ENCODE measurements around the gene GRK5. TPM values are rescaled to one million over a fixed set of nuclear protein-coding genes. Genes with fewer than 3 reads are reported as not detected.

The GRK5 gene
- total RNA-seq, 1 experiment from 2014 or later, result 4.5 TPM

- no peak overlapping the region for H3K27ac ChIP-seq (ENCODE audit: low read length)
- no peak overlapping the region for H3K4me2 ChIP-seq (ENCODE audit: low read length)
- no peaks in the 10 kb centered on the region for H3K9me2 ChIP-seq (replicated peaks; ENCODE audit: low read length)
- H3K9me3 ChIP-seq (ENCODE audit: low read length), result no peaks in the 10 kb centered on the region
- H3K4me3 ChIP-seq (ENCODE audit: low read length), result no peak overlapping the region
- BruUV-seq (replicated peaks), result no TSS peak
- H3F3A ChIP-seq (ENCODE audit: low read length, unreplicated experiment), result no peaks in the 10 kb centered on the region
- no peak for DNase-seq
- H3K27me3 ChIP-seq (ENCODE audit: low read length), result no peaks in the 10 kb centered on the region
- H3K4me1 ChIP-seq (ENCODE audit: insufficient read depth, low read length), result no peaks in the 10 kb centered on the region
- ATAC-seq, result no peak
- ChIA-PET POLR2A (ENCODE audit: unreplicated experiment) (no interaction called here), CTCF (interaction anchor here (1.0 kb wide), 1 partner anchor 219 kb away, joined by 3 read pairs; no protein-coding TSS in a partner anchor)
- H2AFZ ChIP-seq (ENCODE audit: low read length), result no peak overlapping the region
- no peaks in the 10 kb centered on the region for H3K79me2 ChIP-seq (ENCODE audit: low read length)
- intact Hi-C loops (cut with micrococcal nuclease), result loop anchor here (10.0 kb wide), 1 partner anchor 114 kb away; no protein-coding TSS in a partner anchor
- TF ChIP-seq EZH2phosphoT487 (IDR thresholded peaks at IDR 0.05; ENCODE audit: borderline replicate concordance, low read length), result no peak
- no peak for TF ChIP-seq EZH2 (IDR thresholded peaks at IDR 0.05; ENCODE audit: low read length, unreplicated experiment)
- no peak for TF ChIP-seq CTCF (conservative IDR thresholded peaks at IDR 0.05; ENCODE audit: low read depth, low read length)
- no peaks in the 10 kb centered on the region; the same call in 1 of the 2 replicates for H3K36me3 ChIP-seq (ENCODE audit: low read depth, low read length)
- no peaks in the 10 kb centered on the region for H4K20me1 ChIP-seq (ENCODE audit: low read length)
- no peak overlapping the region for H3K9ac ChIP-seq (ENCODE audit: low read length)
These were observed 211.0 kb downstream of the GRK5 start for GRCh38 chr10:119418362-119418761.

GRCh38 chr10:119419931-119420330, 212.6 kb downstream of the GRK5 start:
- Histone ChIP-seq H3K4me3 (ENCODE audit: low read length) (no peak overlapping the region), H3K9ac (ENCODE audit: low read length) (no peak overlapping the region), H4K20me1 (ENCODE audit: low read length) (no peaks in the 10 kb centered on the region), H3F3A (ENCODE audit: low read length, unreplicated experiment) (no peaks in the 10 kb centered on the region), H3K9me3 (ENCODE audit: low read length) (no peaks in the 10 kb centered on the region), H3K9me2 (replicated peaks; ENCODE audit: low read length) (no peaks in the 10 kb centered on the region), H3K27me3 (ENCODE audit: low read length) (no peaks in the 10 kb centered on the region), H3K27ac (ENCODE audit: low read length) (no peak overlapping the region), H3K4me1 (ENCODE audit: insufficient read depth, low read length) (no peaks in the 10 kb centered on the region), H2AFZ (ENCODE audit: low read length) (no peak overlapping the region), H3K4me2 (ENCODE audit: low read length) (no peak overlapping the region), H3K79me2 (ENCODE audit: low read length) (no peaks in the 10 kb centered on the region), H3K36me3 (ENCODE audit: low read depth, low read length) (no peaks in the 10 kb centered on the region; the same call in 1 of the 2 replicates)
- no TSS peak for BruUV-seq (replicated peaks)
- ATAC-seq, result no peak
- ChIA-PET POLR2A (ENCODE audit: unreplicated experiment) (no interaction called here), CTCF (interaction anchor here (0.6 kb wide), 1 partner anchor 149 kb away, joined by 5 read pairs; no protein-coding TSS in a partner anchor)
- no peak for DNase-seq
- no peak for TF ChIP-seq CTCF (conservative IDR thresholded peaks at IDR 0.05; ENCODE audit: low read depth, low read length)
- no peak for TF ChIP-seq EZH2phosphoT487 (IDR thresholded peaks at IDR 0.05; ENCODE audit: borderline replicate concordance, low read length)
- TF ChIP-seq EZH2 (IDR thresholded peaks at IDR 0.05; ENCODE audit: low read length, unreplicated experiment), result no peak
- intact Hi-C loops (cut with micrococcal nuclease), result loop anchor here (10.0 kb wide), 1 partner anchor 115 kb away; no protein-coding TSS in a partner anchor

GRCh38 chr10:119420950-119421875, 213.8 kb downstream of the GRK5 start:
- Histone ChIP-seq H3K9me2 (replicated peaks; ENCODE audit: low read length) (no peaks in the 10 kb centered on the region), H3K4me3 (ENCODE audit: low read length) (no peak overlapping the region), H3F3A (ENCODE audit: low read length, unreplicated experiment) (no peaks in the 10 kb centered on the region), H3K9me3 (ENCODE audit: low read length) (no peaks in the 10 kb centered on the region), H3K27me3 (ENCODE audit: low read length) (no peaks in the 10 kb centered on the region), H3K36me3 (ENCODE audit: low read depth, low read length) (no peaks in the 10 kb centered on the region; the same call in 1 of the 2 replicates), H2AFZ (ENCODE audit: low read length) (no peak overlapping the region), H3K79me2 (ENCODE audit: low read length) (no peaks in the 10 kb centered on the region), H4K20me1 (ENCODE audit: low read length) (no peaks in the 10 kb centered on the region), H3K4me2 (ENCODE audit: low read length) (no peak overlapping the region), H3K9ac (ENCODE audit: low read length) (no peak overlapping the region), H3K4me1 (ENCODE audit: insufficient read depth, low read length) (no peaks in the 10 kb centered on the region), H3K27ac (ENCODE audit: low read length) (no peak overlapping the region)
- DNase-seq, result no peak
- ATAC-seq, result no peak
- intact Hi-C loops (cut with micrococcal nuclease), result no loop called here
- CTCF ChIA-PET, result no interaction called here
- POLR2A ChIA-PET (ENCODE audit: unreplicated experiment), result no interaction called here
- no TSS peak for BruUV-seq (replicated peaks)
- no peak for TF ChIP-seq CTCF (conservative IDR thresholded peaks at IDR 0.05; ENCODE audit: low read depth, low read length)
- TF ChIP-seq EZH2 (IDR thresholded peaks at IDR 0.05; ENCODE audit: low read length, unreplicated experiment), result no peak
- no peak for TF ChIP-seq EZH2phosphoT487 (IDR thresholded peaks at IDR 0.05; ENCODE audit: borderline replicate concordance, low read length)
